ENCODE data around the gene TAF8. TPM values are rescaled to one million over a fixed set of nuclear protein-coding genes. Genes with fewer than 3 reads are reported as not detected.

TAF8 gene
- total RNA-seq, 4 donors from 2014 or later: 15.8 to 24.0 (median 18.9) TPM

- no peak for DNase-seq (ENCODE audit: low spot score in 2 of 2)
- intact Hi-C loops (cut with DNase I; ENCODE audit: low total_unique reads): no loop called here
- no peak overlapping the region for H3K4me3 ChIP-seq (ENCODE audit: low read depth, poor library complexity, severe bottlenecking)
- WGBS, 2 donors: 81 to 93% methylated on average over 5 of the region's 5 CpGs
- TF ChIP-seq POLR2A (IDR thresholded peaks at IDR 0.05): no peak
- TF ChIP-seq, protein P1, sequence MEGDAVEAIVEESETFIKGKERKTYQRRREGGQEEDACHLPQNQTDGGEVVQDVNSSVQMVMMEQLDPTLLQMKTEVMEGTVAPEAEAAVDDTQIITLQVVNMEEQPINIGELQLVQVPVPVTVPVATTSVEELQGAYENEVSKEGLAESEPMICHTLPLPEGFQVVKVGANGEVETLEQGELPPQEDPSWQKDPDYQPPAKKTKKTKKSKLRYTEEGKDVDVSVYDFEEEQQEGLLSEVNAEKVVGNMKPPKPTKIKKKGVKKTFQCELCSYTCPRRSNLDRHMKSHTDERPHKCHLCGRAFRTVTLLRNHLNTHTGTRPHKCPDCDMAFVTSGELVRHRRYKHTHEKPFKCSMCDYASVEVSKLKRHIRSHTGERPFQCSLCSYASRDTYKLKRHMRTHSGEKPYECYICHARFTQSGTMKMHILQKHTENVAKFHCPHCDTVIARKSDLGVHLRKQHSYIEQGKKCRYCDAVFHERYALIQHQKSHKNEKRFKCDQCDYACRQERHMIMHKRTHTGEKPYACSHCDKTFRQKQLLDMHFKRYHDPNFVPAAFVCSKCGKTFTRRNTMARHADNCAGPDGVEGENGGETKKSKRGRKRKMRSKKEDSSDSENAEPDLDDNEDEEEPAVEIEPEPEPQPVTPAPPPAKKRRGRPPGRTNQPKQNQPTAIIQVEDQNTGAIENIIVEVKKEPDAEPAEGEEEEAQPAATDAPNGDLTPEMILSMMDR (IDR thresholded peaks at IDR 0.05): no peak
Measured at GRCh38 chr6:42084889-42085288, 34.6 kb downstream of the TAF8 start.

DNA sequence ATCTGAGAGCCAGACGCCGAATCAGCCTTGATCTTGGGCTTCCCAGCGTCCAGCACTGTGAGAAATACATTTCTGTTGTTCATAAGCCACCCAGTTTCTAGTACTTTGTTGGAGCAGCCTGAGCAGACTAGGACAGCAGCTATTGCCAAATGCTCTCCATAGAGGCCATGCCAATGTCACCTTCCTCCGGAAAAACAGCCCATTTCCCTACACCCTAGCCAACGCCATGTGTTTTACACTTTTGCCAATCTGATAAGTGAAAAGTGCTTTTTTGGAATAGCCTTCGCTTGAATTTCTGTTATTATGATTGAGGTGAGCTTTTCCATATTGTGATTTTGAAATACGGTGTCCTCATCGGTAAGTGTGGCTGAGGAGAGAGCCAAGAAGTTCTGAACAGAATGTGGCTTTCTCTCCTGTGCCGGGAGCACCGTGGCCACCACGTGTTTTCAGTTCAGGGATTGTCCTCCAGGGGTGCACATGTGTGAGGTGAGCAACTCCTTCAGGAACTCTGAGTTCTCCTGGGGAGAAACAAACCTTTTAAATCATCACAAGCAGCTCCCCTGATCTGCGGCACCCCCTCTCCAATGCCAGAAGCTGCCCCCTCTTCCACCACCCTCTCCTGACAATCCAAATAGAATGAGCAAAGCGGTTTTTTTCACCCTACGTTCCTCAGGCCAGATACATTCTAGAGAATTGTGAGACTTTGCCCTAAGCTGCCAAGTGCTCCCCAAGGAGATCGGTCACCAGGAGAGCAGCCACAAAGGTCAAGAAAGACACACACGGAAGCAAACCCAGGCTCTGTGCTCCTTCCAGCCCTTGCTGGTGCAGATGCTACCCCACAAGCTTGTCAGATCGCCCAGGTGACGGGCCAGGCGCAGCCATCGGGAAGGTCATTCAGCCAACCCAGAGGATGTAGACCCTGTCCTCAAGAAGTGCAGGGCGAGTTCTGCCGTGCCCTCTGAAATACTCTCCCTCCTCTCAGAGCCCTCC lies 36.0 kb downstream of the TAF8 start:
- TF ChIP-seq, protein P1 (IDR thresholded peaks at IDR 0.05): no peak
- TF ChIP-seq POLR2A (IDR thresholded peaks at IDR 0.05): no peak
- 83 to 84% methylated on average over 20 to 22 of the region's 22 CpGs for WGBS, 2 donors
- intact Hi-C loops (cut with DNase I; ENCODE audit: low total_unique reads): no loop called here
- no peak for DNase-seq (ENCODE audit: low spot score in 2 of 2)
- no peak overlapping the region for H3K4me3 ChIP-seq (ENCODE audit: low read depth, poor library complexity, severe bottlenecking)

- 81 to 82% methylated on average over 7 of the region's 7 CpGs for WGBS, 2 donors
- intact Hi-C loops (cut with DNase I; ENCODE audit: low total_unique reads): no loop called here
Measured at GRCh38 chr6:42088101-42088591, 37.8 kb downstream of the TAF8 start.

DNA sequence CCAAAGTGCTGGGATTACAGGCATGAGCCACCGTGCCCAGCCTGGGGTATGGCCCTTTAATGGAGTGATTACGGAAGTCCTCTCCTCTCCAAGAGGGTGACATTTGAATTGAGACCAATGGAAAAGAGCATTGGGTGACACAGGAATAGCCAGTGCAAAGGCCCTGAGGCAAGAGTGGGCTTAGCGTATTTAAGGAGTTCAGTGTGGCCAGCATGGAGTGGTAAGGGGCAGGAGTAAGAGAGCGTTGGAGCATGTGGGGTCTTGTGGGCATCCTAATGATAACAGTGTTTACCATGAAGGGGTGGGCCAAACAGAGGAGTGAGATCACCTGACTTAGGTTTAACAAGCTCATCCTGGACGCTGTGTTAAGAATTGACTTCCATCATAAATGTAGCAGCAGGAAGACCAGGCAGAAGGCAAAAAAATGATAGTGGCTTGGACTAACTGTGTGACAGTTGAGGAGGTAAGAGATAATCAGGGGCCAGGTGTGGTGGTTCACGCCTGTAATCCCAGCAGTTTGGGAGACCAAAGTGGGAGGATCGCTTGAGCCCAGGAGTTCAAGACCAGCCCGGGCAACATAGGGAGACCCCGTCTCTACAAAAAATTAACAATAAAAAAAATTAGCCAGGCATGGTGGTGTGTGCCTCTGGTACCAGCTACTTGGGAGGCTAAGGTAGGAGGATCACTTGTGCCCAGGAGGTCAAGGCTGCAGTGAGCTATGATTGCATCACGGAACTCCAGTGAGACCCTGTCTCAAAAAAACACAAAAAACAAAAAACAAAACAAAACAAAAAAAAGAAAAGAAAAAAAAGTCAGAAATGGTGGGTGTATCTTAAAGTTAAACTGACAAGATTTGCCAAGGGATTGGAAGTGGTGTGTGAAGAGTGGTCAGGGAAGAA lies 40.7 kb downstream of the TAF8 start:
- 87 to 91% methylated on average over 10 of the region's 10 CpGs for WGBS, 2 donors
- intact Hi-C loops (cut with DNase I; ENCODE audit: low total_unique reads): no loop called here
- TF ChIP-seq POLR2A (IDR thresholded peaks at IDR 0.05): no peak
- TF ChIP-seq, protein P1 (IDR thresholded peaks at IDR 0.05): no peak
- no peak overlapping the region for H3K4me3 ChIP-seq (ENCODE audit: low read depth, poor library complexity, severe bottlenecking)
- no peak for DNase-seq (ENCODE audit: low spot score in 2 of 2)

More at GRCh38 chr6:42088101-42088591, 37.8 kb downstream of the TAF8 start:
- H3K4me3 ChIP-seq (ENCODE audit: low read depth, poor library complexity, severe bottlenecking): no peak overlapping the region
- DNase-seq (ENCODE audit: low spot score in 2 of 2): no peak
- TF ChIP-seq, protein P1 (IDR thresholded peaks at IDR 0.05): no peak
- no peak for TF ChIP-seq POLR2A (IDR thresholded peaks at IDR 0.05)

GRCh38 chr6:42091718-42092023 lies 41.3 kb downstream of the TAF8 start:
- intact Hi-C loops (cut with DNase I; ENCODE audit: low total_unique reads): no loop called here
- 59 to 67% methylated on average over 9 of the region's 9 CpGs for WGBS, 2 donors
- no peak for DNase-seq (ENCODE audit: low spot score in 2 of 2)
- no peak overlapping the region for H3K4me3 ChIP-seq (ENCODE audit: low read depth, poor library complexity, severe bottlenecking)
- no peak for TF ChIP-seq POLR2A (IDR thresholded peaks at IDR 0.05)
- TF ChIP-seq, protein P1 (IDR thresholded peaks at IDR 0.05): no peak

Data from lower leg skin (tissue), 4 donors.